Stimulated activated CD8-positive, alpha-beta memory T cell treated with anti-CD3 and anti-CD28 coated beads, Interleukin-7, amount 100 ng/mL, for 48 hours (primary cell): ENCODE results near the gene ZNF398.
"Not testable (repeated sequence)": the region's sequence is repeated elsewhere in the genome, so short reads cannot be mapped to it uniquely, and the experiment has no call there.

Experiments used
- DNase-seq, 2 donors: peaks; one replicate each; pipeline ENCODE4 v3.0.0-alpha.2; 2020; ENCODE audit warnings: low read depth in 1 of 2; ENCODE audit errors: extremely low read depth in 1 of 2

The ZNF398 gene

DNA sequence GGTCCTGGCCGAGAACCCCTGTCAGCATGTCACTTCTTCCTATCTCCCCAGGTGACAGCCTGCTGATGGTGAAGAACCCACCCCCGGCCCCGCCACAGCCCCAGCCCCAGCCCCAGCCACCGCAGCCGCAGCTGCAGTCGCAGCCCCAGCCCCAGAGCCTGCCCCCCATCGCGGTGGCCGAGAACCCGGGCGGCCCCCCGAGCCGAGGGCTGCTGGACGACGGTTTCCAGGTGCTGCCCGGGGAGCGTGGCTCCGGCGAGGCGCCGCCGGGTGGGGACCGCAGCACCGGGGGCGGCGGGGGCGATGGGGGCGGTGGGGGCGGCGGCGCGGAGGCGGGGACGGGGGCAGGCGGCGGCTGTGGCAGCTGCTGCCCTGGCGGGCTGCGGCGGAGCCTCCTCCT lies 76.5 kb downstream of the ZNF398 start:
- DNase-seq = no peak

DNA sequence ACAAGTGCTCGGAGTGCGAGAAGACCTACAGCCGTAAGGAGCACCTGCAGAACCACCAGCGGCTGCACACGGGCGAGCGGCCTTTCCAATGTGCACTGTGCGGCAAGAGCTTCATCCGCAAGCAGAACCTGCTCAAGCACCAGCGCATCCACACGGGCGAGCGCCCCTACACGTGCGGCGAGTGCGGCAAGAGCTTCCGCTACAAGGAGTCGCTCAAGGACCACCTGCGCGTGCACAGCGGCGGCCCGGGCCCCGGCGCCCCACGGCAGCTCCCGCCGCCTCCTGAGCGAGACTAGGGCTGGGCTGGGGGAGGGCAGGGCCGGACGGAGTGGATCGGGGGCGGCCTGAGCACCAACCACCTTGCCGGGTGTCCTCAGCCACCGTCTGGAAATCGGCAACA lies 77.1 kb downstream of the ZNF398 start:
- no peak for DNase-seq

DNA sequence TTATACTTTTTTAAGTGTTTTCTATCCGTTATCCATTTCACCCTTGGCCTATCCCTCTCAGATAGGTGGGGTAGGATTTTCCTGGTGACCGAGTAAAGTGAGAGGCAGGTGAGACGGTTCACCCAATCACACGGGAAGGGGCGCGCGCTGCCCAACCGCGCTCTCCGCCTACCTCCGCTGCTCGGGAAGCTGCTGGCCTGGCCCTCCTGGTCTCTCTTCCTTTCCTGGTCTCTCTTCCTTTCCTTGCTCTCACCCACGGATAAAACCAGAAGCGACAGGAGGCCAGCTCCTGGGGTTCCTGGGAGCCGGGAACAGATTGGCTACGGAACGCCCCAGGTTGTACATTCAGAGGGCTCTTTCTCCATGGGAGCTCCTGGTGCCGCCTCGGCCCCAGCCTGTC lies 77.9 kb downstream of the ZNF398 start:
- no peak for DNase-seq

DNA sequence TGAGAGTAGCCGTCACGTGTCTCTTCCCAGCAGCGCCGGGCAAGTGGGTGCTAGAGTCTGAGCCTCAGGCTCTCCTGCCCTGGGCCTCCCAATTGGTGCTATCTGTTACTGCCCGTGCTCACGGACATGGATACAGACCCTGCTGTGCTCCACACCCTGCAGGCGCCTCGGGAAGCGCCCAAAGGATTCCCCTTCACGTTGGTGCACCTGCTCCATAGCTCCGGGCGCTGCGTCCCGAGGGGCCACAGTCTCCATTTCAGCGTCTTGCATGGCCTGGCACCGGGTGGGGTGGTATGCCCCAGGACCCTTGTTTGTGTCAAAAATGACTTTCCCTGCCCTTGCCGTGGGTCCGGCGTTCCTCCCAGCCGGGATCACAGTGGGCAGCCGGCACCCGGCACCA lies 78.4 kb downstream of the ZNF398 start:
- DNase-seq = no peak

DNA sequence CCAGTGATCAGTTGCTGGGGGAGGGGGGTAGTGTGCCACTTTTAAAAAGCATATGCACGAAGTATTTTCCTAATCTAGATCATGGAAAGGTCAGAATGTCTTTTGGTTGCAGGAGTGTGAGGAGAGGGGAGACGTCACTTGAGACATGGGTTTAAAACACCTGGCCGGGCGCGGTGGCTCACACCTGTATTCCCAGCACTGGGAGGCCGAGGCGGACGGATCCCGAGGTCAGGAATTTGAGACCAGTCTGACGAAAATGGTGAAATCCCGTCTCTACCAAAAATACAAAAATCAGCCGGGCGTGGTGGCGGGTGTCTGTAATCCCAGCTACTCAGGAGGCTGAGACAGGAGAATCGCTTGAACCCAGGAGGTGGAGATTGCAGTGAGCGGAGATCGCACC lies 79.1 kb downstream of the ZNF398 start:
- not testable (repeated sequence) for DNase-seq

DNA sequence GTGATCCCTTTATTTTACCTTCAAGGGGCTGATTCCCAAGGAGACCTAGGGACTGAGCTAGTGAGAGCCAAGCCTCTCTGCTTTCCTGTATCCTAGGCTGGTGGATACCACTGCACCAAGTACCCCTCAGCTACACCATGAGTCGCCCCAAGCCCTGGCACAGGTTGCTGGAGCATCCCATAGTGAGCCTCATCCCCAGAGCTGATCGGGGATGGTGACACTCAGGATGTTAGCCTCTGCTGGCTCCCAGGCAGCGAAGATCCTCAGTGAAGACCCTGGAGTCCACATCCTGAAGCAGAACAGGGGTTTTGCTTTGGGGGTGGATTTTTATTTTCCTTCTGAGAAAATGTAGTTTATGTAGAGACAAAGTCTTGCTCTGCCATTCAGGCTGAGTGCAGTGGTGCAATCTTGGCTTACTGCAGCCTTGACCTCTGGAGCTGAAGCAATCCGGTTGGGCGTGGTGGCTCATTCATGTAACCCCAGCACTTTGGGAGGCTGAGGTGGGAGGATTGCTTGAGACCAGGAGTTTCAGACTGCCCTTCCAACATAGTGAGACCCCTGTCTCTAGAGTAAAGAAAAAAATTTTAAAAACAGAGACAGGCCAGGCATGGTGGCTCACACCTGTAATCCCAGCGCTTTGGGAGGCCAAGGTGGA lies 79.7 kb downstream of the ZNF398 start:
- DNase-seq = no peak

DNA sequence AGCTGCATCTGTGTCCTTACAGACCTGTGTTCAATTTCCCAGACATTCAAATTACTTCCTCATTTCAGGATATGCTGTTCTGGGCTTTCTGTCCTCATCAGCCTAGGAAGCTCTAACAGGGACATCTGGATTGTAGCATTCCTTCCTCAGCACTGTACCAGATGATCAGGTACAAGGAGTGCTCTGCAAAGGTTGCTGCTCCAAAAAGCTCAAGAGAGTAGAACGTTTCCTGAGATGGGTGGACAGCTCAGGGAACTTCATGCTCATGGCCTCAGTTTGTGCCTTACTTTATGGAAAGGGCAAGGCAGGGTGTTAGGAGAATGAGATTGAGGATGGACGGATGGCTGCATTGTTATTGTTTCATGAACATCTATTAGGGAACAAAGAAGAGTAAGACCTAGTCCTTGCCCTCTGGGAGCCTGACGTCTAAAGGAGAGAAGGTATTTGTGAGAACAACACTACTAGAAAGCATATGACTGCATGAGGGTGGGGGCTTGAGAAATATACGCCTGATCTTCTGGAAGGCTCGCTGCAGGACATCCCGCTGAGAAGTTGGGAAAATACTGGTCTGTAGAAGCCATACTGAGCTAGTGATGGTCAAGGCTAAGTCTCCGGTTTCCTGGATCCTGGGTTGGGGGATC lies 81.7 kb downstream of the ZNF398 start:
- no peak for DNase-seq

DNA sequence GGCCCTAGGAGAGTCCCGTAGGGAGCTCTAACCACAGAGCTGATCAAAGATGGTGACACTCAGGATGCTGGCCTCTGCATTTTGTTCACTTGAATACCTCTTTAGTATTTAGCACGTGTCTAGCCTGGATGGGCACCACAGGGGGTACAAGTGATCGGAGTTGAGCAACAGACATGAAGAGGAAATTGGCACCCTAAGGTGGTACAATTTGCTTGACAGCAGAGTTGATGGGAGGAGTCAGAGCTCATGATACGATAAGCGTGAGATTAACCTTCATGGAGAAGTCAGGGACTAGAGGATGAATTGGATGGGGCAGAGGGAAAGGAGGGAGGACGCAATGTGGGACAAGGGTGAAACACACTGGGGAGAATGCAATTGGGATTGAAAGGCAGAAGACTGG lies 82.3 kb downstream of the ZNF398 start:
- DNase-seq = no peak

DNA sequence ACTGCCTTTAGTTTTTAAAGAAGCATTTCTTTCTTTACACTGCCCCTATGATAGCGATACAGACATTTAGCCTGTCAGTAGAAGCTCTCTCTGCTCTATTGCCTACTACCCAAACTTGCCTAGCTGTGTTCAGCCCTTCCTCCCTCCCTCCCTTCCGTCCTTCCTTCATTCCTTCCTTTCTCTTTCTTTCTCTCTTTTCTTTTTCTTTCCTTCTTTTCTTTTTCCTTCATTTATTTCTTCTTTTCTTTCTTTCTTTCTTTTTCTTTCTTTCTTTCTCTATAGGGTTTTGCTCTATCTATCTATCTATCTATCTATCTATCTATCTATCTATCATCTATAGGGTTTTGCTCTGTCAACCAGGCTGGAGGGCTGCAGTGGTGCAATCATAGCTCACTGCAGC lies 85.1 kb downstream of the ZNF398 start:
- no peak for DNase-seq
